Adipocyte (in vitro differentiated cells): Measurements from ENCODE around the gene AQP3.
"Not testable (repeated sequence)": the region's sequence is repeated elsewhere in the genome, so short reads cannot be mapped to it uniquely, and the experiment has no call there.

Experiments
- DNase-seq: peaks from one replicate; pipeline ENCODE4 v3.0.0-alpha.2; 2015; ENCODE audit warnings: low read depth
- H3K27me3 ChIP-seq: replicated peaks from 2 replicates; pipeline ENCODE4 v1.7.0; 2013; ENCODE audit warnings: mild to moderate bottlenecking, low read length, moderate library complexity; ENCODE audit not compliant: control insufficient read depth, insufficient read depth
- H3K36me3 ChIP-seq: 2 replicates; pipeline ENCODE4 v1.7.0; 2013; ENCODE audit warnings: low read length, mild to moderate bottlenecking, moderate library complexity; ENCODE audit not compliant: control insufficient read depth, insufficient read depth, severe bottlenecking
- H3K4me1 ChIP-seq: 2 replicates; pipeline ENCODE4 v1.7.0; 2013; ENCODE audit warnings: mild to moderate bottlenecking, low read length, moderate library complexity; ENCODE audit not compliant: control insufficient read depth, insufficient read depth
- H3K4me3 ChIP-seq: 2 replicates; pipeline ENCODE4 v1.7.0; 2013; ENCODE audit warnings: mild to moderate bottlenecking, low read length, moderate library complexity
- H3K9ac ChIP-seq: 2 replicates; pipeline ENCODE4 v1.7.0; 2013; ENCODE audit warnings: mild to moderate bottlenecking, low read length, moderate library complexity
- H3K9me3 ChIP-seq: 2 replicates; pipeline ENCODE4 v1.7.0; 2013; ENCODE audit warnings: mild to moderate bottlenecking, low read length, moderate library complexity; ENCODE audit not compliant: control insufficient read depth

Gene AQP3

GRCh38 chr9:33446946-33447798 lies at the start of gene AQP3:
TSS of gene AQP3 (minus strand) at chr9:33447593. CDS start at chr9:33447530, 63 bp downstream.
- Histone ChIP-seq H3K27me3 (peaks cover 7% of the 10 kb centered on the region), H3K9ac (peak within 1 kb of the TSS; percentile 85), H3K4me3 (peak within 1 kb of the TSS; percentile 86), H3K9me3 (no peaks in the 10 kb centered on the region), H3K36me3 (peaks cover 6% of the 10 kb centered on the region), H3K4me1 (peaks cover 23% of the 10 kb centered on the region)
- peak; percentile 81 for DNase-seq

GRCh38 chr9:33493819-33494218 lies 46.4 kb upstream of the AQP3 start:
- DNase-seq, result peak; percentile 16
- not testable (repeated sequence) for H3K4me1 ChIP-seq, H3K9ac ChIP-seq, H3K27me3 ChIP-seq, H3K4me3 ChIP-seq, H3K9me3 ChIP-seq, H3K36me3 ChIP-seq

DNA sequence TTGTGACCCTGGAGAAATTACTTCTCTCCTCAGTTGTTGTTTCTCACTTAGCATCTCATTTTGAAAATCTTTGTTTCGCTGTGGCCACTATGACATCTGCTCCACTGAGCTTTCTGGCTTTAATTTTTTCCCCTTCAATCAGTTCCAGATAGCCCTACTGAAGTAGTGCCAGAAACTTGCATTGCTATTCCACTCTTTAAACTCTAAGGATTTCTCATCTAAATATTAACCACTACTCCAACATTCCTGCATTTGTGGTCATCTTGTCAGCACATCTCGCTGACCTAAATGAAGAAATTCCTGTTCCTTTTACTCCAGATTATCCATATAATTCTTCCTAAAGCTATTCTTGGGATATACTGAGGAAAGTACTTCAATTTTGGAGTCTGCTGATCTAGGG lies 41.7 kb upstream of the AQP3 start:
- Histone ChIP-seq H3K9me3 (no peaks in the 10 kb centered on the region), H3K4me3 (no peak overlapping the region), H3K4me1 (peaks cover 9% of the 10 kb centered on the region), H3K27me3 (no peaks in the 10 kb centered on the region), H3K36me3 (no peaks in the 10 kb centered on the region), H3K9ac (no peak overlapping the region)
- peak; percentile 74 for DNase-seq

GRCh38 chr9:33485312-33485711 lies 37.9 kb upstream of the AQP3 start:
- H3K4me1 ChIP-seq, H3K27me3 ChIP-seq, H3K36me3 ChIP-seq, H3K4me3 ChIP-seq, H3K9me3 ChIP-seq, DNase-seq, H3K9ac ChIP-seq: not testable (repeated sequence)

DNA sequence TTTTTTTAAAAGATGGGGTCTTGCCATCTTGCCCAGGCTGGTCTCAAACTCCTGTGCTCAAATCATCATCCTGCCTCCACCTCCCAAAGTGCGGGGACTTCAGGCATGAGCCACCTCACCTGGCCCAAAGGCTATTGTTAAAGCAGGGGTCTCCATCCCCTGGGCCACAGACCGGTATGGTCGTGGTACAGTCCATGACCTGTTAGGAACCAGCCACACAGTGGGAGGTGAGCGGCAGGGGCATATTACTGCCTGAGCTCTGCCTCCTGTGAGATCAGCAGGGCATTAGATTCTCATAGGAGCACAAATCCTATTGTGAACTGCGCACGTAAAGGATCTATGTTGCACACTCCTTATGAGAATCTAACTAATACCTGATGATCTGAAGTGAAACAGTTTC lies 33.6 kb upstream of the AQP3 start:
- H3K27me3 ChIP-seq, result no peaks in the 10 kb centered on the region
- no peaks in the 10 kb centered on the region for H3K36me3 ChIP-seq
- H3K4me3 ChIP-seq, result no peak overlapping the region
- H3K4me1 ChIP-seq, result no peaks in the 10 kb centered on the region
- no peak for DNase-seq
- H3K9ac ChIP-seq, result no peak overlapping the region
- no peaks in the 10 kb centered on the region for H3K9me3 ChIP-seq

DNA sequence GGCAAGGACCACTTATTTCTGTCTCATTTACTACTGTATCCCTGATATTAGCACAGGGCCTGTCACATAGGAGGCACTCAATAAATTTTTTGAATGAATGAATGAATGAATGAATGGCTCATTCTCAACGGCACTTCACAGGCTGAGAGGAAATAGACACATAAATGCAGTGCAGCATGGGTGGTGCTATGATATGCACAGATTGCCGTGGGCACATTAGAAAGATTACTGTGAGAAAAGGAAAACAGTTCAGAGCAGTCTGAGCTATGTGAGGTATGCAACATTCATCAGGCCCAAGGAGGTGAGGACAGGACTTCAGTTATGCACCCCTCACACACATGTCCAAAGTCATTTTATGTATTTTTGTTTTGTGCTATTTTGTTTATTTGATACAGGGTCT lies 32.7 kb upstream of the AQP3 start:
- no peaks in the 10 kb centered on the region for H3K4me1 ChIP-seq
- no peak overlapping the region for H3K4me3 ChIP-seq
- H3K27me3 ChIP-seq, result no peaks in the 10 kb centered on the region
- H3K9me3 ChIP-seq, result no peaks in the 10 kb centered on the region
- peak; percentile 40 for DNase-seq
- no peak overlapping the region for H3K9ac ChIP-seq
- no peaks in the 10 kb centered on the region for H3K36me3 ChIP-seq

DNA sequence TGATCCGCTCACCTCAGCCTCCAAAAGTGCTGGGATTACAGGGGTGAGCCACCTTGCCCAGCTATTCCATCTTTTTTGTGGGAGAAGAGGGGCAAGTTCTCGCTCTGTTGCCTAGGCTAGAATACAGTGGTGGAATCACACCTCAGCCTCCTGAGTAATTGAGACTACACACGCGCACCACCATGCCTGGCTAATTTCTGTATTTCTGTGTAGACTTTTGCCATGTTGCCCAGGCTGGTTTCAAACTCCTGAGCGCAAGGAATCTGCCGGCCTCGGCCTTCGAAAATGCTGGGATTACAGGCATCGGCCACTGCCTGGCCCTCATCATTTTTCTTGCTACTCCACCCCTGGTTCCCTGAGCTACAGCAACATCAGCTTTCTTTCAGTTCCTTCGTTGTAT lies 29.1 kb upstream of the AQP3 start:
- no peak for DNase-seq
- Histone ChIP-seq H3K27me3 (no peaks in the 10 kb centered on the region), H3K4me1 (peaks cover 22% of the 10 kb centered on the region), H3K4me3 (no peak overlapping the region), H3K9ac (no peak overlapping the region), H3K36me3 (peaks cover 8% of the 10 kb centered on the region), H3K9me3 (no peaks in the 10 kb centered on the region)

- Histone ChIP-seq H3K9me3 (no peaks in the 10 kb centered on the region), H3K27me3 (no peaks in the 10 kb centered on the region), H3K4me1 (peaks cover 26% of the 10 kb centered on the region), H3K4me3 (no peak overlapping the region), H3K9ac (no peak overlapping the region), H3K36me3 (peaks cover 17% of the 10 kb centered on the region)
- DNase-seq, result no peak
Observed at GRCh38 chr9:33475357-33475756, 28.0 kb upstream of the AQP3 start.

- Histone ChIP-seq H3K4me3 (peak within 1 kb of the TSS; percentile 97), H3K27me3 (no peaks in the 10 kb centered on the region), H3K9me3 (no peaks in the 10 kb centered on the region), H3K9ac (peak within 1 kb of the TSS; percentile 97), H3K36me3 (peaks cover 32% of the 10 kb centered on the region), H3K4me1 (peaks cover 26% of the 10 kb centered on the region)
- peak; percentile 100 for DNase-seq
Observed at GRCh38 chr9:33473643-33474352, 26.4 kb upstream of the AQP3 start, which contains the start of gene NOL6. TSS of gene NOL6 (minus strand) at chr9:33473924. CDS start at chr9:33473842, 82 bp downstream.

DNA sequence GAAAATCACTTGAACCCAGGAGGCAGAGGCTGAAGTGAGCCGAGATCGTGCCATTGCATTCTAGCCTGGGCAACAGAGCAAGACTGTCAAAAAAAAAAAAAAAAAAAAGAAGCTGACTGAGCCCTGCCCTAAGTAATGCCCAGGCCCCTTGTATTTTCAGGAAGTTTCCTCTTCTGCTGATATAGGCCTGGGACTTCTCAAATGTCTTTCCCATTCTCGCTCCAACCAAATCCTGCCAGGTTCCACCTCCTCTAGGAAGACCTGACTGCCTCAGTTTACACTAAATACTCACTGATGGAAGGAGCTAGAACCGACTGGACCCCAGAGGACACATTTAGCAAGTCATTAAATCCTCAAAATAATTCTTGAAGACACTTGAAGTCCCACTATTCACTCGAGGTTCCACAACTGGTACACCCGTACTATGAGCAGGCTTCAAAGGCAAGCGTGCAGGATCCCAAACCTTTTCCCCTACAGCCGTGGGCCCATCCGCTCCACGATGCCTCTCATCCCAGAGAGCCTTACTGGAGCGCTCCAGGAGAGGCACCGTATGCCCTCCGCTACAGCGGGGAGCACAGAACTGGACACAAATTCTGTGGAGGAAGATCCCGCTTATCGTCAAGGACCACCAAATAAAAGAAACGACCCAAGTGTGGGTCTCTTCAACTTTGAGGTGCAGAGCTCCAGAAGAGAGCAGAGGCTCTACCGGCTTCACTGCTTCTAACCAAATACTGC lies 25.7 kb upstream of the AQP3 start:
- H3K9ac ChIP-seq, result peak overlapping the region; percentile 97
- H3K4me1 ChIP-seq, result peaks cover 26% of the 10 kb centered on the region
- H3K9me3 ChIP-seq, result no peaks in the 10 kb centered on the region
- H3K4me3 ChIP-seq, result peak overlapping the region; percentile 97
- peaks cover 40% of the 10 kb centered on the region for H3K36me3 ChIP-seq
- peak; percentile 28 for DNase-seq
- no peaks in the 10 kb centered on the region for H3K27me3 ChIP-seq
